ENCODE results near the gene DNAJB2. TPM values are rescaled to one million over a fixed set of nuclear protein-coding genes. Genes with fewer than 3 reads are reported as not detected.
A peak's percentile ranks its signal among the peaks of the same experiment; 100 is the strongest.

The DNAJB2 gene
- total RNA-seq, 2 experiments from 2014 or later, result 43.5 to 51.1 TPM

GRCh38 chr2:219274361-219274921 is 4.7 kb upstream of the DNAJB2 start:
- Mint-ChIP-seq H3K36me3 (ENCODE audit: low read depth) (no peaks in the 10 kb centered on the region), H3K9me3 (ENCODE audit: insufficient read depth) (no peaks in the 10 kb centered on the region), H3K27ac (no peak overlapping the region), H3K4me1 (ENCODE audit: low read depth) (peaks cover 18% of the 10 kb centered on the region), H3K4me3 (no peak overlapping the region), H3K27me3 (ENCODE audit: low read depth) (peaks cover 7% of the 10 kb centered on the region)
- CTCF ChIA-PET, result interaction anchor here (0.7 to 13.6 kb wide), 6 partner anchors 12 to 98 kb away, joined by 3 to 239 read pairs (median 4); partner anchors contain the start of gene CNPPD1
- POLR2A ChIA-PET, result no interaction called here
- DNase-seq (no peak), ATAC-seq (no peak)

DNA sequence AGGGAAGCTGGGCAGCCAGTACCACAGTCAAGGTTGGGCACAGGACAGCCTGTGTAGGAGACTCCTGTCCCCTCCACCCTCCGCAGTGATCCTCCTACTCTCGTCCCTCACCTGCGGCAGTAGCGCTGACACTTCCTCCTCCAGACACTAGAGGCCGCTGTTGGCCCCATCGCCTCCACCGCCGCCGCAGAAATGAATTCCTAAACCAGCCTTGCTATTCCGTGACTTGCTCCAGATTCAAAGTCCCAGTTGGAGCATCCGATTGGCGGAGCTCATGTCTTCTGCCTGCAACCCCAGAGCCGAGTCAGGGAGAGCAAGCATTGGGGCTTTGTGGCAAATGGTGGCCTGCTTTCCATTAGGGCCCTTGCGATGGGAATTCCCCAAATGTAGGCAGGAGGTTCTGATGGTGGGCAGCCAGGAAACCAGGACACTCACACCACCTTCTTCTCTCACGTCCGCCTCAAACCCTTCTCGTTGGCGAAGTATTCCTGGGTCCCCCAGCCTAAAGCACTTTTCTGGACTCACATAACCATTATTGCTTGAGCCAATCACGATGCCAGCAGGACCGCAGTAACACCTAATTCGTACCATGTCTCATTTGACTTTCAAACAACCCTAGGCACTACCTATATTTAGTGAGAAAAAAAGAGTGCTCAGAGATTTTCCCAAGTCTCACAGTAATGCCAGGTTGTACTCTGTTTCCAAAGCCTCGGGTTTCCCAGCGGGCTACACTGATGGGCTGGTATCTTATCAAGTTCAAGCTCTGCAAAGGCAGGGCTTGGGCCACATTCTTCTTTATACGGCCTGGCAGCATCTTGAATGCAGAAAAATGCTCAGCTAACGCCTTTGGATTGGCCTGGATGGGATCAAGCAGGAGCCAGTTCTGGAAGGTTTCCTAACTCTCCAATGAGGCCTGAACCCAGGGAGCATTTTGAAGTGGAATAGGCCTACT is 1.2 kb upstream of the DNAJB2 start:
- peak; percentile 79 for DNase-seq
- Mint-ChIP-seq H3K9me3 (ENCODE audit: insufficient read depth) (no peaks in the 10 kb centered on the region), H3K27me3 (ENCODE audit: low read depth) (no peaks in the 10 kb centered on the region), H3K4me1 (ENCODE audit: low read depth) (peaks cover 39% of the 10 kb centered on the region), H3K36me3 (ENCODE audit: low read depth) (peaks cover 20% of the 10 kb centered on the region), H3K4me3 (peak overlapping the region; percentile 93), H3K27ac (peak overlapping the region; percentile 98)
- peak; percentile 21 for ATAC-seq
- ChIA-PET CTCF (interaction anchor here (0.7 to 13.6 kb wide), 22 partner anchors 9 to 121 kb away, joined by 3 to 239 read pairs (median 7); partner anchors contain the start of genes GLB1L, PTPRN, SLC23A3 and STK16), POLR2A (interaction anchor here (0.6 to 3.0 kb wide), 13 partner anchors 17 to 117 kb away, joined by 3 to 42 read pairs (median 10); partner anchors contain the start of genes ANKZF1, ATG9A, CNPPD1 and GLB1L)

- Mint-ChIP-seq H3K27me3 (ENCODE audit: low read depth) (no peaks in the 10 kb centered on the region), H3K36me3 (ENCODE audit: low read depth) (peaks cover 25% of the 10 kb centered on the region), H3K9me3 (ENCODE audit: insufficient read depth) (no peaks in the 10 kb centered on the region), H3K4me3 (peak overlapping the region; percentile 93), H3K4me1 (ENCODE audit: low read depth) (peaks cover 42% of the 10 kb centered on the region), H3K27ac (peak overlapping the region; percentile 98)
- CTCF ChIA-PET, result interaction anchor here (0.6 to 13.6 kb wide), 20 partner anchors 10 to 403 kb away, joined by 3 to 239 read pairs (median 8); partner anchors contain the start of genes CNPPD1, GLB1L, PTPRN and SLC23A3
- ATAC-seq, result no peak
- POLR2A ChIA-PET, result interaction anchor here (0.6 to 3.0 kb wide), 14 partner anchors 9 to 381 kb away, joined by 3 to 42 read pairs (median 8); partner anchors contain the start of genes ANKZF1, ATG9A, CNPPD1 and GLB1L
- DNase-seq, result no peak
Measured at GRCh38 chr2:219278655-219279150, 463 bp upstream of the DNAJB2 start.

GRCh38 chr2:219279916-219280516 is 850 bp downstream of the DNAJB2 start:
- POLR2A ChIA-PET, result interaction anchor here (0.7 to 3.0 kb wide), 12 partner anchors 14 to 382 kb away, joined by 3 to 42 read pairs (median 9); partner anchors contain the start of genes ANKZF1, ATG9A, CNPPD1 and GLB1L
- DNase-seq (no peak), ATAC-seq (no peak)
- Mint-ChIP-seq H3K27me3 (ENCODE audit: low read depth) (no peaks in the 10 kb centered on the region), H3K4me1 (ENCODE audit: low read depth) (peaks cover 42% of the 10 kb centered on the region), H3K9me3 (ENCODE audit: insufficient read depth) (no peaks in the 10 kb centered on the region), H3K4me3 (peak overlapping the region; percentile 93), H3K36me3 (ENCODE audit: low read depth) (peaks cover 27% of the 10 kb centered on the region), H3K27ac (peak overlapping the region; percentile 98)
- CTCF ChIA-PET, result interaction anchor here (1.1 to 13.6 kb wide), 6 partner anchors 13 to 120 kb away, joined by 3 to 239 read pairs (median 8); no protein-coding TSS in a partner anchor

- Mint-ChIP-seq H3K4me1 (ENCODE audit: low read depth) (peaks cover 42% of the 10 kb centered on the region), H3K36me3 (ENCODE audit: low read depth) (peaks cover 28% of the 10 kb centered on the region), H3K27ac (peak overlapping the region; percentile 66), H3K9me3 (ENCODE audit: insufficient read depth) (no peaks in the 10 kb centered on the region), H3K4me3 (peak overlapping the region; percentile 93), H3K27me3 (ENCODE audit: low read depth) (no peaks in the 10 kb centered on the region)
- DNase-seq, result no peak
- ATAC-seq, result no peak
- POLR2A ChIA-PET, result interaction anchor here (1.2 to 3.0 kb wide), 2 partner anchors 13 to 27 kb away, joined by 5 to 42 read pairs; partner anchors contain the start of genes TUBA4A and TUBA4B
- CTCF ChIA-PET, result interaction anchor here (1.1 to 13.6 kb wide), 5 partner anchors 12 to 121 kb away, joined by 3 to 239 read pairs (median 12); no protein-coding TSS in a partner anchor
Measured at GRCh38 chr2:219280651-219281050, 1.5 kb downstream of the DNAJB2 start.

DNA sequence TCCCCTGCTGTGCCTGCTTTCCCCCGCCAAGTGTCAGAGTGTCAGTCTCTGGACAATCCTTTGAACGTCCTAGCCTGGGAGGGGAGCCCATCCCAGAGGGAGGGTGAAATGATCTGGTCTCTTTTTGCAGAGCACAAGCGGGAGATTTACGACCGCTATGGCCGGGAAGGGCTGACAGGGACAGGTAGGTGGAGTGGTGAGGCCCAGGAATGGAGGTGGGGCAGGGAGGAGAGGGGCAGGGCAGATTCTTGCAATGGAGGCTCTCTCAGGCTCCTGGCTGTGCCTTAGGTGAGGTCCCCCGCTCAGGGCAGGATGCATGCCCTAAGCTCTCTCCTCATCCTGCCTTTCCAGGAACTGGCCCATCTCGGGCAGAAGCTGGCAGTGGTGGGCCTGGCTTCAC is 2.4 kb downstream of the DNAJB2 start:
- Mint-ChIP-seq H3K4me3 (no peak overlapping the region), H3K9me3 (ENCODE audit: insufficient read depth) (no peaks in the 10 kb centered on the region), H3K27ac (peak overlapping the region; percentile 55), H3K27me3 (ENCODE audit: low read depth) (no peaks in the 10 kb centered on the region), H3K36me3 (ENCODE audit: low read depth) (peaks cover 28% of the 10 kb centered on the region), H3K4me1 (ENCODE audit: low read depth) (peaks cover 42% of the 10 kb centered on the region)
- ChIA-PET POLR2A (interaction anchor here (0.9 to 1.2 kb wide), 2 partner anchors 12 to 52 kb away, joined by 5 read pairs; partner anchors contain the start of genes ANKZF1 and ATG9A), CTCF (interaction anchor here (0.6 to 13.6 kb wide), 3 partner anchors 12 to 36 kb away, joined by 3 to 239 read pairs (median 3); partner anchors contain the start of gene STK16)
- ATAC-seq, result no peak
- no peak for DNase-seq

DNA sequence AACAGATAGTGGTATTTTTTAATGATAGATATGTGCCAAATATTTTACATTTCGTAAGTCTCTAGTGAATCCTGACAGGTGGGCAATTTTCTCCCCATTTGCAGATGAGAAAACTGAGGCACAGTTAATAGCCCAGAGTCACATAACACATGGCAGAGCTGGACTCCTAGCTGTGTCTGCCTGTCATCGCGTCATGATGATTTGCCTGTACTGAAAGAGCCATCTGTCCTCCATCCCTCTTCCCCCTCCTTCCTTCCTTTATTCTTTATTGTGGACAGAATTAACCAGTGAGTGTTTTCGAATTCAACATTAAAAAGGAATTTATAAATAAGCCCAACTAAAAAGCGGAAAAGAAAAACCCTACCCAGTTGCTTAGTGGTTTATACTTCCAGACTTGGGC is 3.2 kb downstream of the DNAJB2 start:
- no peak overlapping the region for H3K27ac Mint-ChIP-seq
- H3K4me1 Mint-ChIP-seq (ENCODE audit: low read depth), result peaks cover 40% of the 10 kb centered on the region
- H3K36me3 Mint-ChIP-seq (ENCODE audit: low read depth), result peaks cover 28% of the 10 kb centered on the region
- ChIA-PET CTCF (interaction anchor here (0.6 to 13.6 kb wide), 2 partner anchors 11 to 27 kb away, joined by 3 to 239 read pairs; no protein-coding TSS in a partner anchor), POLR2A (interaction anchor here (0.9 kb wide), 1 partner anchor 53 kb away, joined by 5 read pairs; the partner anchor contains the start of genes ANKZF1 and ATG9A)
- no peak for DNase-seq
- no peaks in the 10 kb centered on the region for H3K9me3 Mint-ChIP-seq (ENCODE audit: insufficient read depth)
- no peaks in the 10 kb centered on the region for H3K27me3 Mint-ChIP-seq (ENCODE audit: low read depth)
- no peak overlapping the region for H3K4me3 Mint-ChIP-seq
- no peak for ATAC-seq

- ATAC-seq, result no peak
- DNase-seq, result no peak
- Mint-ChIP-seq H3K4me3 (no peak overlapping the region), H3K27me3 (ENCODE audit: low read depth) (no peaks in the 10 kb centered on the region), H3K9me3 (ENCODE audit: insufficient read depth) (no peaks in the 10 kb centered on the region), H3K36me3 (ENCODE audit: low read depth) (peaks cover 28% of the 10 kb centered on the region), H3K4me1 (ENCODE audit: low read depth) (peaks cover 33% of the 10 kb centered on the region), H3K27ac (peak overlapping the region; percentile 8)
- CTCF ChIA-PET, result interaction anchor here (13.6 kb wide), 1 partner anchor 10 kb away, joined by 239 read pairs; no protein-coding TSS in a partner anchor
- POLR2A ChIA-PET, result no interaction called here
Measured at GRCh38 chr2:219282943-219283581, 3.9 kb downstream of the DNAJB2 start.

DNA sequence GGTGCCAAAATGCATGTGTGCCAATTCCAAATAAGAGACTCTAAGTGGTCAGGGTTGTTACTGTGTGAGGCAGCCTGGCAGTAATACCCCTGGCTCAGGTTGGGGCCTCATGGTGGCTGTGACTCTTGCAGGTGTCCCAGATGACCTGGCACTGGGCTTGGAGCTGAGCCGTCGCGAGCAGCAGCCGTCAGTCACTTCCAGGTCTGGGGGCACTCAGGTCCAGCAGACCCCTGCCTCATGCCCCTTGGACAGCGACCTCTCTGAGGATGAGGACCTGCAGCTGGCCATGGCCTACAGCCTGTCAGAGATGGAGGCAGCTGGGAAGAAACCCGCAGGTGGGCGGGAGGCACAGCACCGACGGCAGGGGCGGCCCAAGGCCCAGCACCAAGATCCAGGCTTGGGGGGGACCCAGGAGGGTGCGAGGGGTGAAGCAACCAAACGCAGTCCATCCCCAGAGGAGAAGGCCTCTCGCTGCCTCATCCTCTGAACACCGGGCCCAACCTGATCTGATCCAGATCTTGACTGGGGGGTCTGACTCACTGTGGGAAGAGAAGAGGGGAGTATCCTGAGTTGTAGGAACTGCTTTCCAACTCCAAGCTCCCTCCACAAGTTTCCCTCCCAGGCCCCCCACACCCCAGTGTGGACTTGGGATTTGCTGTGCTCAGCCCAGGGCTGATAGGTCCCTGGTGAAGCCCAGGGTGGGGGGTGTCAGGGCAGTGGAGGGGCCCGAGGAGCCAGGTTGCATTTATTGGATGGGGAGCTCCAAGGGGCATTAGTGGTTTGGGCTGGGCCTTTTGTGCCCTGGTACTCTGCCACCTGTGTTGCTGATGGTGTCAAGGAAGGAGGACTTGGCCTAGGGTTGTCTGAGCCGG is 5.6 kb downstream of the DNAJB2 start:
- no peak overlapping the region for H3K4me3 Mint-ChIP-seq
- ChIA-PET CTCF (interaction anchor here (1.2 to 13.6 kb wide), 2 partner anchors 8 to 103 kb away, joined by 3 to 239 read pairs; partner anchors contain the start of gene DNPEP), POLR2A (interaction anchor here (0.6 to 1.7 kb wide), 3 partner anchors 10 to 35 kb away, joined by 3 to 5 read pairs (median 3); partner anchors contain the start of gene TUBA4B)
- no peak for DNase-seq
- H3K27me3 Mint-ChIP-seq (ENCODE audit: low read depth), result no peaks in the 10 kb centered on the region
- ATAC-seq, result no peak
- H3K9me3 Mint-ChIP-seq (ENCODE audit: insufficient read depth), result no peaks in the 10 kb centered on the region
- peaks cover 28% of the 10 kb centered on the region for H3K36me3 Mint-ChIP-seq (ENCODE audit: low read depth)
- no peak overlapping the region for H3K27ac Mint-ChIP-seq
- peaks cover 21% of the 10 kb centered on the region for H3K4me1 Mint-ChIP-seq (ENCODE audit: low read depth)

Measured in activated CD8-positive, alpha-beta T cell treated with anti-CD3 and anti-CD28 coated beads, Interleukin-2, amount 10 ng/mL, durations not matched to agents 7 days and 5 days (primary cell).